ENCODE measurements around the gene MLXIP. TPM values are rescaled to one million over a fixed set of nuclear protein-coding genes. Genes with fewer than 3 reads are reported as not detected.

Gene MLXIP
- total RNA-seq, 2 donors from 2014 or later: 17.1 to 17.5 TPM

GRCh38 chr12:122086641-122087285 is 8.2 kb downstream of the MLXIP start:
- H3K27ac Mint-ChIP-seq: no peak overlapping the region
- ATAC-seq (replicated peaks in 1 of 2) (no peak), DNase-seq (no peak)
- H3K4me1 Mint-ChIP-seq (ENCODE audit: low read depth): peaks cover 28% of the 10 kb centered on the region
- H3K27me3 Mint-ChIP-seq (ENCODE audit: low read depth): no peaks in the 10 kb centered on the region
- H3K4me3 Mint-ChIP-seq: peak overlapping the region in 1 of 2 donors; percentile 15
- no peaks in the 10 kb centered on the region for H3K9me3 Mint-ChIP-seq
- H3K36me3 Mint-ChIP-seq (ENCODE audit: insufficient read depth in 2 of 2): peaks cover 0 to 6% of the 10 kb centered on the region in 2 donors

- Mint-ChIP-seq H3K4me3 (no peak overlapping the region), H3K36me3 (ENCODE audit: insufficient read depth in 2 of 2) (peaks cover 0 to 3% of the 10 kb centered on the region in 2 donors), H3K4me1 (ENCODE audit: low read depth) (peaks cover 19% of the 10 kb centered on the region), H3K27me3 (ENCODE audit: low read depth) (no peaks in the 10 kb centered on the region), H3K27ac (no peak overlapping the region), H3K9me3 (no peaks in the 10 kb centered on the region)
- no peak for DNase-seq
- no peak for ATAC-seq (replicated peaks in 1 of 2)
These were observed 9.0 kb downstream of the MLXIP start for GRCh38 chr12:122087431-122088178.

GRCh38 chr12:122088179-122088810 is 9.7 kb downstream of the MLXIP start:
- no peak overlapping the region for H3K4me3 Mint-ChIP-seq
- H3K4me1 Mint-ChIP-seq (ENCODE audit: low read depth): peaks cover 12% of the 10 kb centered on the region
- no peaks in the 10 kb centered on the region for H3K9me3 Mint-ChIP-seq
- H3K27ac Mint-ChIP-seq: no peak overlapping the region
- DNase-seq (no peak), ATAC-seq (replicated peaks in 1 of 2) (no peak)
- H3K36me3 Mint-ChIP-seq (ENCODE audit: insufficient read depth in 2 of 2): peaks cover 0 to 3% of the 10 kb centered on the region in 2 donors
- H3K27me3 Mint-ChIP-seq (ENCODE audit: low read depth): no peaks in the 10 kb centered on the region

GRCh38 chr12:122089077-122089476 is 10.5 kb downstream of the MLXIP start:
- no peaks in the 10 kb centered on the region for H3K36me3 Mint-ChIP-seq (ENCODE audit: insufficient read depth in 2 of 2)
- no peak overlapping the region for H3K4me3 Mint-ChIP-seq
- no peak overlapping the region for H3K27ac Mint-ChIP-seq
- no peak for DNase-seq
- H3K4me1 Mint-ChIP-seq (ENCODE audit: low read depth): peaks cover 5% of the 10 kb centered on the region
- H3K9me3 Mint-ChIP-seq: no peaks in the 10 kb centered on the region
- no peak for ATAC-seq (replicated peaks in 1 of 2)
- H3K27me3 Mint-ChIP-seq (ENCODE audit: low read depth): no peaks in the 10 kb centered on the region

- no peaks in the 10 kb centered on the region for H3K9me3 Mint-ChIP-seq
- no peak for DNase-seq
- H3K4me3 Mint-ChIP-seq: no peak overlapping the region
- peak overlapping the region; percentile 48 for H3K27ac Mint-ChIP-seq
- no peaks in the 10 kb centered on the region for H3K36me3 Mint-ChIP-seq (ENCODE audit: insufficient read depth in 2 of 2)
- H3K27me3 Mint-ChIP-seq (ENCODE audit: low read depth): no peaks in the 10 kb centered on the region
- ATAC-seq (replicated peaks in 1 of 2): no peak
- H3K4me1 Mint-ChIP-seq (ENCODE audit: low read depth): peaks cover under 1% of the 10 kb centered on the region
These were observed 12.4 kb downstream of the MLXIP start for GRCh38 chr12:122090759-122091515.

GRCh38 chr12:122093098-122093883 is 14.7 kb downstream of the MLXIP start:
- Mint-ChIP-seq H3K4me3 (no peak overlapping the region), H3K9me3 (no peaks in the 10 kb centered on the region), H3K27ac (no peak overlapping the region), H3K27me3 (ENCODE audit: low read depth) (no peaks in the 10 kb centered on the region), H3K4me1 (ENCODE audit: low read depth) (peaks cover 23% of the 10 kb centered on the region), H3K36me3 (ENCODE audit: insufficient read depth in 2 of 2) (no peaks in the 10 kb centered on the region)
- DNase-seq: no peak
- no peak for ATAC-seq (replicated peaks in 1 of 2)

- ATAC-seq (replicated peaks in 1 of 2) (no peak), DNase-seq (no peak)
- Mint-ChIP-seq H3K9me3 (no peaks in the 10 kb centered on the region), H3K4me1 (ENCODE audit: low read depth) (peaks cover 32% of the 10 kb centered on the region), H3K27me3 (ENCODE audit: low read depth) (no peaks in the 10 kb centered on the region), H3K4me3 (no peak overlapping the region), H3K27ac (no peak overlapping the region), H3K36me3 (ENCODE audit: insufficient read depth in 2 of 2) (no peaks in the 10 kb centered on the region)
These were observed 15.7 kb downstream of the MLXIP start for GRCh38 chr12:122094137-122094734.

- H3K27me3 Mint-ChIP-seq (ENCODE audit: low read depth): no peaks in the 10 kb centered on the region
- no peaks in the 10 kb centered on the region for H3K36me3 Mint-ChIP-seq (ENCODE audit: insufficient read depth in 2 of 2)
- DNase-seq (no peak), ATAC-seq (replicated peaks in 1 of 2) (peak in 1 of 2 donors; percentile 10)
- peaks cover 40% of the 10 kb centered on the region for H3K4me1 Mint-ChIP-seq (ENCODE audit: low read depth)
- H3K4me3 Mint-ChIP-seq: no peak overlapping the region
- no peak overlapping the region for H3K27ac Mint-ChIP-seq
- H3K9me3 Mint-ChIP-seq: no peaks in the 10 kb centered on the region
These were observed 16.4 kb downstream of the MLXIP start for GRCh38 chr12:122094735-122095631.

GRCh38 chr12:122096014-122096413 is 17.5 kb downstream of the MLXIP start:
- Mint-ChIP-seq H3K27ac (no peak overlapping the region), H3K9me3 (no peaks in the 10 kb centered on the region), H3K4me3 (no peak overlapping the region), H3K27me3 (ENCODE audit: low read depth) (no peaks in the 10 kb centered on the region), H3K36me3 (ENCODE audit: insufficient read depth in 2 of 2) (no peaks in the 10 kb centered on the region), H3K4me1 (ENCODE audit: low read depth) (peaks cover 50% of the 10 kb centered on the region)
- no peak for ATAC-seq (replicated peaks in 1 of 2)
- DNase-seq: no peak

GRCh38 chr12:122096591-122097149 is 18.1 kb downstream of the MLXIP start:
- H3K4me1 Mint-ChIP-seq (ENCODE audit: low read depth): peaks cover 53% of the 10 kb centered on the region
- H3K27ac Mint-ChIP-seq: no peak overlapping the region
- no peaks in the 10 kb centered on the region for H3K27me3 Mint-ChIP-seq (ENCODE audit: low read depth)
- ATAC-seq (replicated peaks in 1 of 2) (no peak), DNase-seq (no peak)
- no peak overlapping the region for H3K4me3 Mint-ChIP-seq
- no peaks in the 10 kb centered on the region for H3K36me3 Mint-ChIP-seq (ENCODE audit: insufficient read depth in 2 of 2)
- no peaks in the 10 kb centered on the region for H3K9me3 Mint-ChIP-seq

GRCh38 chr12:122097584-122097926 is 19.0 kb downstream of the MLXIP start:
- no peaks in the 10 kb centered on the region for H3K36me3 Mint-ChIP-seq (ENCODE audit: insufficient read depth in 2 of 2)
- ATAC-seq (replicated peaks in 1 of 2): no peak
- no peak for DNase-seq
- H3K4me3 Mint-ChIP-seq: peak overlapping the region in 1 of 2 donors; percentile 25
- no peaks in the 10 kb centered on the region for H3K27me3 Mint-ChIP-seq (ENCODE audit: low read depth)
- no peaks in the 10 kb centered on the region for H3K9me3 Mint-ChIP-seq
- H3K4me1 Mint-ChIP-seq (ENCODE audit: low read depth): peaks cover 55% of the 10 kb centered on the region
- peak overlapping the region; percentile 53 for H3K27ac Mint-ChIP-seq
